Nephron progenitor cell (in vitro differentiated cells): ENCODE data around the gene ASCC2.

Source experiments
- DNase-seq: peaks from one replicate; pipeline ENCODE4 v3.0.0; 2021
- H3K27ac Mint-ChIP-seq: 2 replicates; pipeline ENCODE4 v1.8.0; 2021; ENCODE audit warnings: mild to moderate bottlenecking, moderate library complexity, mixed read lengths
- H3K27me3 Mint-ChIP-seq: 2 replicates; pipeline ENCODE4 v1.8.0; 2021; ENCODE audit warnings: mild to moderate bottlenecking, low read depth, mixed read lengths; ENCODE audit not compliant: poor library complexity
- H3K36me3 Mint-ChIP-seq: 2 replicates; pipeline ENCODE4 v1.8.0; 2021; ENCODE audit warnings: low read depth, mixed read lengths
- H3K4me1 Mint-ChIP-seq: 2 replicates; pipeline ENCODE4 v1.8.0; 2021; ENCODE audit warnings: mixed read lengths
- H3K4me3 Mint-ChIP-seq: 2 replicates; pipeline ENCODE4 v1.8.0; 2021; ENCODE audit warnings: mild to moderate bottlenecking, moderate library complexity, mixed read lengths
- H3K9me3 Mint-ChIP-seq: 2 replicates; pipeline ENCODE4 v1.8.0; 2021; ENCODE audit warnings: mild to moderate bottlenecking, moderate library complexity, mixed read lengths
- TF ChIP-seq, protein P1 (sequence below): fragments of 200-600 bp; sonication (generic); IDR thresholded peaks from 2 replicates; pipeline ENCODE4 v1.5.0; 2021; ENCODE audit warnings: antibody characterized with exemption

The ASCC2 gene

DNA sequence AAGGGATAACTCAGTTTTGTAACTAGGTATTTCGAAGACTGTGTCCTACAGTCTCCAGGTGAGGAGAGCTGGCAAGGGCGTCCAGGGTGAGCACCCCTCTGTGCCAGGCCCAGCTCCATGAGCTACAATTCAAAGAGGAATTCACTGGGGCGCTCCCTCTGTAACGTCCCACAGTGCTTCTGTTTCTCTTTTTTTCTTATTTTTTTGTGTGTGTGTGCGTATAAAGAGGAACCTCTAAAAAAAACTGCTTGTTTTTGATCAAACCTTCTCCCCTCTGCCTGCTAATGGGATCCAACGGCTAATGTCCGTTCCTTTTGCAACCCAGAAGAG lies 17.1 kb downstream of the ASCC2 start:
- Mint-ChIP-seq H3K36me3 (peaks cover 72% of the 10 kb centered on the region), H3K4me1 (peaks cover 36% of the 10 kb centered on the region), H3K27me3 (peaks cover 3% of the 10 kb centered on the region), H3K9me3 (no peaks in the 10 kb centered on the region), H3K4me3 (no peak overlapping the region), H3K27ac (no peak overlapping the region)
- TF ChIP-seq, protein P1, sequence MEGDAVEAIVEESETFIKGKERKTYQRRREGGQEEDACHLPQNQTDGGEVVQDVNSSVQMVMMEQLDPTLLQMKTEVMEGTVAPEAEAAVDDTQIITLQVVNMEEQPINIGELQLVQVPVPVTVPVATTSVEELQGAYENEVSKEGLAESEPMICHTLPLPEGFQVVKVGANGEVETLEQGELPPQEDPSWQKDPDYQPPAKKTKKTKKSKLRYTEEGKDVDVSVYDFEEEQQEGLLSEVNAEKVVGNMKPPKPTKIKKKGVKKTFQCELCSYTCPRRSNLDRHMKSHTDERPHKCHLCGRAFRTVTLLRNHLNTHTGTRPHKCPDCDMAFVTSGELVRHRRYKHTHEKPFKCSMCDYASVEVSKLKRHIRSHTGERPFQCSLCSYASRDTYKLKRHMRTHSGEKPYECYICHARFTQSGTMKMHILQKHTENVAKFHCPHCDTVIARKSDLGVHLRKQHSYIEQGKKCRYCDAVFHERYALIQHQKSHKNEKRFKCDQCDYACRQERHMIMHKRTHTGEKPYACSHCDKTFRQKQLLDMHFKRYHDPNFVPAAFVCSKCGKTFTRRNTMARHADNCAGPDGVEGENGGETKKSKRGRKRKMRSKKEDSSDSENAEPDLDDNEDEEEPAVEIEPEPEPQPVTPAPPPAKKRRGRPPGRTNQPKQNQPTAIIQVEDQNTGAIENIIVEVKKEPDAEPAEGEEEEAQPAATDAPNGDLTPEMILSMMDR = no peak
- no peak for DNase-seq

DNA sequence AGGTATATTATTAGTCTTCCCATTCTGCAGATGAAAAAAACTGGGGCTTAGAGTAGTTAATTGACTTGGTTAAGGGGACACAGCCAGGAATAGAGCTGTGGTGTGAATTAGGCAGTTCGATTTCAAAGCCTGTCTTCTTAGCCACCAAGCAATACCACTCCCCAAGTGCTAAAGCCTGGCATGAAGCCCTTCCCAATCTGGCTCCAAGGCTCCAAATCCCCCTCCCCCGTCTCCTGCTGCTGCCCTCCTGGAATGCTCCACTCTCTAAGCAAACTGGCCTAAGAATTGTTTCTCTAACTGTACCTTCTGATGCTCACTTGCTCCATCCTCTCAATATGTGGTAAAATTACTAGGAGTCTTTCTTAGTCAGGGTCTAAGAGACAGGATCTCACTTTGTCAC lies 18.6 kb downstream of the ASCC2 start:
- Mint-ChIP-seq H3K27me3 (peaks cover 3% of the 10 kb centered on the region), H3K36me3 (peaks cover 72% of the 10 kb centered on the region), H3K4me1 (peaks cover 30% of the 10 kb centered on the region), H3K27ac (no peak overlapping the region), H3K9me3 (no peaks in the 10 kb centered on the region), H3K4me3 (no peak overlapping the region)
- TF ChIP-seq, protein P1 = no peak
- no peak for DNase-seq

DNA sequence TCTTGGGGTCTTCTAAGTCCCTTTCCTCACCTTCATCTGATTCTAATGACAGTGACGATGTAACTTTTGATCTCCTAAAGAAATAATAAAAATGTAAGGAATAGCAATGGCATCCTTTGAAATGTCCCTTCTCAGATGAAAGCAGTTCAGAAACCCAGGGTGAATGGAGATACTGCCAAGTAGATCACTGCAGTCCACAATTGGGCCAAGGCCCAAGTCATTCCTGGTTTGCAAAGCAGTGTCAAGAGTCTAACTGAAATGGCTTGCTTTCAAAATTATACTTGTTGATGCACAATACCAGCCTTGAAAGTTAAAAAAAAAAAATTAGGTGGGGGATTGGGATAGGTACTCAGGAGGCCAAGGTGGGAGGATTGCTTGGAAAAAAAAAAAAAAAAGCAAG lies 20.4 kb downstream of the ASCC2 start:
- TF ChIP-seq, protein P1 = no peak
- peaks cover 28% of the 10 kb centered on the region for H3K4me1 Mint-ChIP-seq
- peaks cover 73% of the 10 kb centered on the region for H3K36me3 Mint-ChIP-seq
- no peak overlapping the region for H3K27ac Mint-ChIP-seq
- DNase-seq = no peak
- H3K27me3 Mint-ChIP-seq = peaks cover 4% of the 10 kb centered on the region
- no peak overlapping the region for H3K4me3 Mint-ChIP-seq
- no peaks in the 10 kb centered on the region for H3K9me3 Mint-ChIP-seq

DNA sequence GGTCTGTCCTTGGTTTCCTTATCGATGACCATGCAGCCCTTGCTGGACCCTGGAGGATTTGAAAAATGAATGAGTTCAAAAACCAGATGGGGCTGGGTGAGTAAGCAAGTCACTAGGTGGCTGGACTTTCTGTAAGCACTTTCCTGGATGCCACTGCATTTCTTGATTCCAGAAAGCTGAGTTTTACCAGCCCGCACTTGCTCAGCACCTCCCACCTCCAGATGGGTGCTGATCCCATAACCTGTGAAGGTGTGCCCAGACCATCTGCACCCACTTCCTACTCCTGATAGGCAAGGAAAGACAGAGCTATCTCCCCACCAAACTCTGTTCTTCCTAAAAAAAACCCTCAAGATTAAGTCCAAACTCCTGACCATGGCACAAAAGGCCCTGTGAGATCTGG lies 21.1 kb downstream of the ASCC2 start:
- Mint-ChIP-seq H3K4me3 (no peak overlapping the region), H3K27me3 (peaks cover 4% of the 10 kb centered on the region), H3K27ac (no peak overlapping the region), H3K9me3 (no peaks in the 10 kb centered on the region), H3K36me3 (peaks cover 74% of the 10 kb centered on the region), H3K4me1 (peaks cover 35% of the 10 kb centered on the region)
- DNase-seq = no peak
- TF ChIP-seq, protein P1 = no peak

DNA sequence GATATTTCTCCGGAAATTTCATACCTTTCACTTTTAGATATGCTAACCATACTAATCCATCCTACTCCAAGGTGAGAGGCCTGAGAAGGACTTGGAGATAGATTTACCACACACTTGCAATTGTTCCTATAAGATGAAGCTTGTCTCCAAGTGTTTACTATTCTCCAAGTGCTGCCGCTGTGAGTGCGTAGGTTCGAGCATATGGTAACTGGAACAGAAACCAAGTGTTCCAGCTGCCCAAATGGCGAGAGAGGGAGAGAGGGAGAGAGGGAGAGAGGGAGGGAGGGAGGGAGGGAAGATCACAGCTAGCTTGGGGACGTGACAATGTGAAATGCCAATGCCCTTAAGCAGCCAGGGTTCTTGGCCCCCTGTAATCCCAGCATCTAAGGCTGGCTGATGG lies 21.5 kb downstream of the ASCC2 start:
- Mint-ChIP-seq H3K4me1 (peaks cover 39% of the 10 kb centered on the region), H3K27me3 (peaks cover 4% of the 10 kb centered on the region), H3K4me3 (no peak overlapping the region), H3K36me3 (peaks cover 74% of the 10 kb centered on the region), H3K9me3 (no peaks in the 10 kb centered on the region), H3K27ac (no peak overlapping the region)
- TF ChIP-seq, protein P1 = no peak
- DNase-seq = no peak

DNA sequence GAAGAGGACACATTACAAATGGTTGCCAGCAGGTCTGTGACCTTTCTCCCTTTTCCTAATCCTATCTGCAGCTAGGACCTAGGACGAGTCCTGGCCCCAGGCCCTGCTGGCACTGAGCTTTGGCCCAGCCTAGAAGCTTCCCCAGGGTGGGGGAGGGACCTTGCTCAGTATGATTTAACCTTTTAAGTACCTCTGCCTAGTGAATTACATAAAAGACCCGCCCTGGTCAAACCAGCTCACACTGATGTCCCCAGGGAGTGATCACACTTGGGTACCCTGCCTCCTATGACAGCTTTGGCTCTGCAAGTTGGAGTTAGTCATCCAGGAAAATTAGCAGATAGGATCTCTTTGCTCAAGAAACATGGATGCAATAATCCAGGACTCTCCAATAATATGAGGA lies 21.9 kb downstream of the ASCC2 start:
- Mint-ChIP-seq H3K36me3 (peaks cover 74% of the 10 kb centered on the region), H3K9me3 (no peaks in the 10 kb centered on the region), H3K27me3 (peaks cover 4% of the 10 kb centered on the region), H3K27ac (no peak overlapping the region), H3K4me3 (no peak overlapping the region), H3K4me1 (peaks cover 41% of the 10 kb centered on the region)
- no peak for DNase-seq
- TF ChIP-seq, protein P1 = no peak
